Stimulated activated CD8-positive, alpha-beta memory T cell treated with anti-CD3 and anti-CD28 coated beads, Interleukin-7, amount 100 ng/mL, for 24 hours (primary cell): ENCODE data around the gene EYS.
"Not testable (repeated sequence)": the region's sequence is repeated elsewhere in the genome, so short reads cannot be mapped to it uniquely, and the experiment has no call there.

ENCODE experiments used
- DNase-seq: peaks from one replicate; pipeline ENCODE4 v3.0.0-alpha.2; 2020; ENCODE audit warnings: low read depth

The EYS gene

DNA sequence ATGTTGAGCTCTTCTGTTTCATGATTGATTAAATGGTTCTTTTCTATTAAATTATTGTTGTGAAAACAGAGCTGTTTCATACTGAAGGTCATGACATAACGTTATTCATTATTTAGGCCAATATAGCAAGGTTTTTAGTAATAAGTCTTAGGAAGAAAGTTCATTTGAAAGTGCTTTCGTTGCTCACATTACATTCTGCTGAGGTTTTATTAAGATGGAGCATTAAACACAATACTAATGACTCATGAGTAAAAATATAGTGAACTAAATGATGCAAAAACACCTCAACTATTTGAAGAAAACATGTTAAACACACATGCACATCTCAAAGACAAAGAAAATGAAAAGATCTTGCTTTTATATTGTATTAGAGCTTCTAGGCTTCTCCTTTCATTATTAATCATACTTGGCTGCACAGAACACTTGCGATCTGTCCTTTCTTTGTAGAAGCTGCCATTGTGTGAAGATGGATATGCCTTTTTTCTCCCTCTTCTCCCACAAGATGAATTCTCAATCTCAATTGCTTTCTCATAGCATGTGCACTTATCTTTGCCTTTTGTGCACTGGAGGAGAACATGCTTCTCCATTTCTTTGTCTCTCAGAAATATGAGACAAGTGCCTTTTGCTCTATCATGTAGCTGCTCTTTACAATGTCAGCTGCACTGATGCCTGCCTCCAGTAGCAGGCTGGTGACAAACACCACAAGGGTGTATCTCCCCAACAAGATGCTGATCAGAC, 1759.1 kb downstream of the EYS start:
- no peak for DNase-seq

DNA sequence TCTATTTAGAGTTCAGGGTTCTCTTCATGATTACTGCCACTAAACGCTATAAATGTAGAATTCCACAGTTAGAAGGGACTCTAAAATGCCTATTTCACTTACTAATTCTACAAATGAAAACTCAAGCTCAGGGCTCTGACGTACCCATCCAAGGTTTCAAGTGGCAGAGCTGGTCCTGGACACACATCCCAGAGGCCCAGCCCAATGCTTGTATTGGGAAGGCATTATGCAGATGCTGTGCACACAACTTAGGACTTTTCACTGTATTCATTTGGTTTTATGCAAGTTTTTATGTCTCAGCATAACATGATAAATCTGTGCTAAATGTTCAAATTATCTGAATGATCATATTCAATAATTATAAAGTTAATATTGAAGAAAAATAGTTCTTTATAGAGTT, 1761.0 kb downstream of the EYS start:
- DNase-seq, result no peak

DNA sequence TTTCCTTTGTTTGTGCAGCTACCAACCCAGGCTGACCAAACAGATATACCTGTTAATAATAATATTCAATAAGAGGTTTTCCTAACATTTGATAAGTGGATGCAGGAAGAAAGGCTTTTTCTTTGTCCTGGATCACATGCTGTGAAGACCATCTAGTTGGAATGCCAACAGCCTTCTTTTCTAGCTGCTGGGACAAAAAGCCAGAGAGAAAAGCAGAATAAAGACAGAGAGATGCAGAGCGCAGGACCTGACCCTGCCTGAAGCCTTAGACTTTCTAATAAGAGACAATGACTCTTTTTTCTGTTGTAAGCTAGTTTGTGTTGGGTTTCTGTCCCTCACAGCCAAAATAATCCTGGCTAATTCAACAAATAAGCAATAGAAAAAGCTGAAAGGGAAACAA, 1763.2 kb downstream of the EYS start:
- DNase-seq, result no peak

DNA sequence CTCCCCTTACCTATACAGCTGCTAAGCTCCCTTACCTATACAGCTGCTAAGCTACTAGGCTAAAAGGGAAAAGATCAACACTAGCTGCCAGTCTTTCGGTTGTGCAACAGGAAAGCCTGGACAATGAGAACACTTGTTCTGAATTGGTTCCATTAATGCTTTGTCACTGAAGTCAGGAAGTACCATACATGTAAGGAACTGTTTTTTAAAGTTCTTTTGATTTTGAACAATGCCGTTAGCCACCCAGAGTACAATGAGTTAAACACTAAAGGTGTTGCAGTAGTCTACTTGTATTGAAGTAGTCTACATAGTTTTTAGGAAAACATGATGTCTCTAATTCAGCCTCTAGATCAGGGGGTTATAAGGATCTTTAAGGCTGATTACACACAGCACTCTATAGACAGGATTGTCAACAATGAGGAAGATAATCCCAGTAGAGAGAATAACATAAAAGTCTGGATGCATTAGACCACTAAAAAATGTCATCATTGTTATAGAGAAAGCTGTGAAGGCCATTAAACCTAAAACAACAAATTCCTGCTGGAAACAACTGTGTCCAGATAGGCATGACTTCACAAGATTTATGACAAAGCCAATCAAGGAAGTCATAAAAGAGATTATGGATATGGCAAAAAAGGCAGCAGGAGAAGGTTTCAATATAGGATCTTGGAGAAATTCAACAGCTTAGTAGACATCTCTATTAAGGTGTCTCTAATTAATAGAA, 1765.1 kb downstream of the EYS start:
- no peak for DNase-seq

DNA sequence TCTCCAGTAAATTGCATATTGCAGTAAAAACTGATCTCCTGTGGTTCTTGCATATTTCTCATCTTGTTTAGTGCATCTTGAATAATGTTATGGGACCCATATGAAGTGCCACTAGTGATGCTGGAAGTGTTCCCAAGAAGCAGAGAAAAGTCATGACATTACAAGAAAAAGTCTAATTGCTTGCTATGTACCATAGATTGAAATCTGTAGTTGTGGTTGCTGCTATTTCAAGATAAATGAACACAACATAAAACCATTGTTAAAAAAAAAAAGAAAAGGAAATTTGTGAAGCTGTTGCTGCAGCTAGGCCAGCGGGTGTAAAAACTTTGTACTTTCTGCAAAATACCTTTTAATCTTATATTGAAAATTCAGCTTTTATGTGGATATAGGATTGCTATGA, 1767.0 kb downstream of the EYS start:
- DNase-seq, result no peak

DNA sequence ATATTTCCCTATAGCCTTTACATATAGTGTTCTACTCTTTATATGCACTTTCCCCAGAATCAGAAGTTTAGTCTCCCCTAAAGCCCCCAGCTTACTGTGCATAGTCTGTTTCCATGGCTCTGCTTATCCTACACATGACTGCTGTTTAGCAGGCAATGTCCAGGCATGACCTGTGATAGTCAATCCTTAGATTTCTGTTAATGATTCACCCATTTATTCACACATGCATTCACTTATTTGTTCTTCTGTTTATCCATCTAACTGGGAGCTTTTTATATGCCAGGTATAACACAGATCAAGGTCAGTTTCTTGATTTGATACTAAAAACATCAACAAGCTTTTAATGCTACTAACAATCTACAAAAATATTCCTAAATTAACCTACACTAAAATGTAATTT, 1770.6 kb downstream of the EYS start:
- no peak for DNase-seq

DNA sequence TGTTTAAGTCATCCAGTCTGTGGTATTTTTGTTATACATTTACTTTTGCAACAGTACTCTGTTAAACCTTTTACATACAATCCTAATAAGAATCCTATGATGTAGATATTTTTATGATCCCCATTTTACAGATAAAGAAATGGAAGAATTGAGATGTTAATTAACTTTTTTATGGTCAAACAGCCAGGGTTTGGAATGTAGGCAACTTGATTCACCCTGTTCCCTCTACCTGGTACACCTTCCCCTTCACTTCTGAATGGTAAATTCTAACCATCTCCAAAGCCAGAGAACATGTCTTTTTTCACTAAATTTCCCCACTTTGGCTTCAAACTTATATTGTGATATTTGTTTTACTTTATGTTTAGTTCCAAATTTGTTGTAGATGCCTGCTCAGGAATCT, 1771.3 kb downstream of the EYS start:
- no peak for DNase-seq

DNA sequence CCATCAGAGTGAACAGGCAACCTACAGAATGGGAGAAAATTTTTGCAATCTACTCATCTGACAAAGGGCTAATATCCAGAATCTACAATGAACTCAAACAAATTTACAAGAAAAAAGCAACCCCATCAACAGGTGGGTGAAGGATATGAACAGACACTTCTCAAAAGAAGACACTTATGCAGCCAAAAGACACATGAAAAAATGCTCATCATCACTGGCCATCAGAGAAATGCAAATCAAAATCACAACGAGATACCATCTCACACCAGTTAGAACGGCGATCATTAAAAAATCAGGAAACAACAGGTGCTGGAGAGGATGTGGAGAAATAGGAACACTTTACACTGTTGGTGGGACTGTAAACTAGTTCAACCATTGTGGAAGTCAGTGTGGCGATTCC, 1773.1 kb downstream of the EYS start:
- DNase-seq, result not testable (repeated sequence)

DNA sequence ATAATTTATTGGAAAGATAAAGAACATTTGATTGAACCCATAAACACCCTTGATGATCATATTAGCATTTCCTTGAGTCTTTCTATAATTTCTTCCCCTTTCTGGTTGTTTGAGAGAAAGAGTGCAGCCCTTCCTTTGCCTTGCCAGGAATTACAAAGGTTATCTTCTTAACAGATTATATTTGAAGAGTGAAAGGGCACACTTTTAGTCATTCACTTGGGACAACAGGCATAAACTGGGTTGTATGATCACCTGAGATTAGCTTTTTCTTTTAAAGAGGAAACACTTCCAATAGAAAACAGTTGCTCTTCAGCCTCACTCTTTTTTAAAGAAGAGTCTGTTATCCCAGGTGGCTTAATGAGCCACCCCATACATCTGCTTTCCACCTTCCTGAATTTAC, 1776.2 kb downstream of the EYS start:
- no peak for DNase-seq

DNA sequence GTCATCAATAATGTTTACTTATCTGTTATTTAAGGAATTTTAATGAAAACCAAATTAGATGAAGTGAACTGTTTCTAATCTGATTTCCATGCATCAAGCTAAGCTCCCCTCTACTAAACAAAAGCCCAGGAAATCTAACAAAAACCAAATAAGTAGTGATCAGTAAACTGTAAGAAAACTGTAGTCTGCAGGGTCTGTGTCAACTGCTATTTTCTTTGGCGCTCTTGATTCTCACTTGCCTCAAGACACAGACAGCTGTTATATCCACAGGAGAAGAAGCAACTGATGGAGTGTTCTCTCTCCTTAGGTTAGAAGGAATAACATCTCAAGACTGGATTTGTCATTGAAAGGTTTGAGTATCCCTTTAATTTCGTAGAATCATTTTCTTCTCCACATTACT, 1777.9 kb downstream of the EYS start:
- DNase-seq, result no peak

DNA sequence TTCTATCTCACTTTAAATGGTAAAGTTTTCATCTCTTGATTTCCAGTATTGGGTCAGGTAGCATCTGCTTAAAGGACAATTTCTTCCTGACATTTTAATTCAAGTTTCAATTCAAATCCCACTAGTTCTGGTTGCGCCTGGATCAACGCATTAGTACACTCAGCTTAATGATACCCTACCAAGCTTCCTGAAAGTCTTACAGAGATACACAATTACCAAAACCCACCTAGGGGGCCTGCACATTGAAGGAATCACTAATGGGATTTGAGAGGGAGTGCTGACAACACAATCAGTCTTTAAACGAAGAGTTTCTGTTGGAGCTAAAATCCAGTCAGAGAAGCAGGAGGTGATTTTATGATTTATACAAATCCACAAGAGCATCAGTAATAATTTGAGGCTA, 1778.4 kb downstream of the EYS start:
- no peak for DNase-seq

DNA sequence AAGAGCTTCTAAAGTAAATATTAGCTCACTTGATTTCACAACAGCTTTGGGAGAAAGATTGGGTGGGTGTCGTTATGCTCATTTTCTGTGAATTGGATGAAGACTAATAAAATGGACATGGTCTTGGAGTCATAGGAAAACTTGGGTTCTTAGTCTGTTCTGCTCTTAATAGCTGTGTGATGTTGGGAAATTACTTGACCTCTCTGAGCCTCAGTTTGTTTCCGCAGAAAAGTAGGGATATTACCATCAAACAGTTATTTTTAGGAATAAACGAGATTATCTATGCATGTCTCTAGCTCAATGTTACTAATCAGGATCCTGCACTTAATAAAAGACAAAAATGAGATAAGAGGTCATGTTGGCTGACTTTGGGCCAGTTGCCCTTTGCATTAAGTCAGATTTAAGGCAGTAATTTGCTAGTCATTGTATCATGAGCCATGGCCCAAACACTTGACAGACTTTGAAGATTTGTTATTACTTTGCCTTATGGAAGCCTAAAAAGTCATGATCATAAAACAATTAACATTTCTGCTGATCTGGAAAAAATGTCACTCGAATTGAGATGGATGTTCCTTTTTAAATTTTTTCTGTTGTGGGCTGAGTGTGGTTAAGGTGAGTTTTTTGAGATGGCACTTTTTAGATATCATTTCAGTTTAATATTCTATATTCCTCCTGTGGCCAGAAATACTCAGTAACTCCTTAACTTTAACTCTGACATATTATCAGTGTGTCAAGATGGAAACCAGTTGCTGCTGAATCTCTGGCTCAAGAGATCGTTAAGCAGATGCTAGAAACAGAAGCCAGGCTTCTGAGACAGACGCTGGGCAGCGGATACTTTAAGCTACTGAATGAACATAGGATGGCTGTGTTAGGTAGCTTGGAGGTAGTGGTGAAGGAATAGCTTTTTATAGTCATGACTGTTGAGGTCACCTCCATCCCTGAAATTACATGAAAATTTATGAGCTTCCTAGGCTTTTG, 1779.8 kb downstream of the EYS start:
- DNase-seq, result no peak

DNA sequence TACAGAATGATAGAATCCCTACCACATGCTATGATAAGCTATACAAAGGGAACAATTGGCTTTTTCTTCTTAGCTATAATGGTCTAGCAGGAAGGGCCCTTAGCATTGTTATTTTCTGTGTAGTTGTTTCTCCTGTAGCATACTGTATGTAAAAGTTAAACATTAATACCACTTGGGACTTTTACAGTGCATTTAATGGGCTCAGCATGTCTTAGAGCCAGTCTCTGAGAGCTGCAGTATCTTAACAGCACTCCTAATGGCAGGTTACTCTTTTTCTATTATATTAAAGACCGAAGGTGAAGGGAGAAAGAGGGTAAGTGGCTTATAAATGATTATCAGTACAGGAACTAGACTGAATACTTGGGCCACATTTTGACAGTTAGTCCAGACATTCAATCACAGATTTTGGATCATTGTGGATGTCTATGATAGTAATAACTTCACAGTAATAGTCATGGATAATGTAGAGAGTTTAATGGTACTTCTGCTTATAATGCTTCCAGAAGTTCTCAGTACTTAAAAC, 1780.7 kb downstream of the EYS start:
- no peak for DNase-seq

DNA sequence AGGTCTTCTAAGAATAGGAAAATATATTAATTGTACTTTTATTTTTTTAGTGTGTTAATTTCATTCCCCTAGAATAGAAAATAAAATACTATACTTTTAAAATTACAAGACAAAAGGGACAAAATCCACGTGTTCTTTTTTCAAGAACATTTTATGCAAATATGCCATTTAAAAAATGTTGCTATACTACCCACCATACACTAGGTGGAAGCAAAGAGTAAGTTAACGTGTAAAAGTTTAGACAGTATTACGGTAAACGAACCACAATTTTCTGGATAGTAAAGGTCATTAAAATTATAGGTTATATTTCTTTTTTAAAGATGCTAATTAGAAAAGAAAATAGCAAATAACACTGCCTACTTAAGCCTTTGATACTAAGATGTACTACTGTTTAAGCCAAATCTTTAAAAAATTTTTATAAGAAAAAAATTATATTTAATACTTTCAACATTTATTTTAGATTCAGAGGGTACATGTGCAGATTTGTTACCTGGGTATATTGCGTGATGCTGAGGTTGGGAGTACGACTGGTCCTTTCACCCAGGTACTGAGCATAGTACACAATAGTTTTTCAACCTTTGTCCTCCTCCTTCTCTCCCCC, 1783.8 kb downstream of the EYS start:
- DNase-seq, result no peak

DNA sequence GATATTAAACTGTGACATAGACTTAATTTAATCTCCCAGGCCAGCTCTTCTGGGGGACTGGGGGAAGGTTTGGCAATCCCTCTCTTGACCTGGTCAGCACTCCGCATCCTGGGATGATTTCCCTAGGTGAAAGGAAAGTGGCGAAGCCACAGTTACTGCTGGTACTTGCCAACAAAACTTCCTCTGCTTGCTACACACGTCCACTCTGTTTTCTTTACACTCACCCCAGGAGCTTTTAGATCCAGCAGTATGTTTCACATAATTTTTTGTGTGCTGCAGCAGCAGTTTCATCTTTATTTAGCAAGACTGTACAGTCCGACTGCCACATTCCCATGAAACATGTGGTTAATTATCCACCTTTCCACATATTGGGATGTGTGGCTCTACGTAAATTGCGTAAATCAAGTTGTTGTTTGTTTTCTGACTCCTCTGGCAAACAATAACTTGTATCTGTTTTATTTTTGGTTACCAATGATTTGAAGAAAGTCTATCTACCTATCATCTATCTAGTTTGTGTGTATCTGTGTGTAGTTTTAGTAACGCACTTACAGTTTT, 1787.4 kb downstream of the EYS start:
- DNase-seq, result no peak

DNA sequence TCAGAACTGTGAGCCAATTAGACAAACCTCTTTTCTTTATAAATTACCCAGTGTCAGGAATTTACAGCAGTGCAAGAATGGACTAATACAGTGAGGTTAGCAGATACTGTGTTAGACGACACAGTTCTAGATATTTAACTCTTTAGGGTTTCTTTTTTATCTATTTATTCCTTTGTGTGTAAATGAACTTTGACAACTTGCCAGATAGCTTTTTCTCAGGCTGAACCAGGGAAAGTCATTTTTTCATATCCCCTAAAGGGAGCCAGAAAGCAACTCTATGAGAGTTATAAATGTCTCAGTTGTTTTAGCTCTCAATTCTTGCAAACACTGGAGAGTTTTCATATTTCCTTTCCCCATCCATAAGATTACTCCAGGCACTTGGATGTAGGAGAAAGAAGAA, 1794.1 kb downstream of the EYS start:
- DNase-seq, result no peak

DNA sequence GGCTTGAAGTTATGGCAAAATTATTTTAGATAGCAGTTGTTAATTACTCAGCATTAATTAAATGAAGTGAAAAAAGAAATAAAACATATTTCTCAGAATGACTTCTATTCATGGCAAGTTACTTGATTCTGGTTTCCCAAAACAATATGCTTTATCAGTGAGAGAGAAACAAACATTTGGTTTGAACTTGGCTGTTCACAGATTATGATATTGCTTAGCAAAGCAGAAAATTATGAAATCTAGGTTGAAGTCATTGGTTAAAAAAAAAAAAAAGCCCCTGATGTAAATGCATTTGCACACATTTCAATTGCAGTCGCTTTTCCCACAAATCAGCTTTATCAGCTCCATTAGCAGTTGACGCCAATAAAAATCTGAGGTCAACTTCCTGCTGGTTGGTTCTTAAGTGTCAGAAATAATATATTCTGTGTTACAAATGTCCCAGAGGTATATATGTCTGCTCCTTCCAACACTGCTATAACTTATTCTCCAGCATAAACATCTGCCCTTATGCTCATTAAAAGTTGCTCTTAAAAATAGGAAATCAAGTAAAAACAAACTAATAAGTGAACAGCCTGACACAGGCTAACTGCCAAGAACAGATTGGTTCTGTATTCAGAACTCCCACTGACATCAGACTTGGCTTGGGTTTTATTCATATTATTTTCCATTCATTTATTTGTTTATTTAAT, 1796.0 kb downstream of the EYS start:
- no peak for DNase-seq

DNA sequence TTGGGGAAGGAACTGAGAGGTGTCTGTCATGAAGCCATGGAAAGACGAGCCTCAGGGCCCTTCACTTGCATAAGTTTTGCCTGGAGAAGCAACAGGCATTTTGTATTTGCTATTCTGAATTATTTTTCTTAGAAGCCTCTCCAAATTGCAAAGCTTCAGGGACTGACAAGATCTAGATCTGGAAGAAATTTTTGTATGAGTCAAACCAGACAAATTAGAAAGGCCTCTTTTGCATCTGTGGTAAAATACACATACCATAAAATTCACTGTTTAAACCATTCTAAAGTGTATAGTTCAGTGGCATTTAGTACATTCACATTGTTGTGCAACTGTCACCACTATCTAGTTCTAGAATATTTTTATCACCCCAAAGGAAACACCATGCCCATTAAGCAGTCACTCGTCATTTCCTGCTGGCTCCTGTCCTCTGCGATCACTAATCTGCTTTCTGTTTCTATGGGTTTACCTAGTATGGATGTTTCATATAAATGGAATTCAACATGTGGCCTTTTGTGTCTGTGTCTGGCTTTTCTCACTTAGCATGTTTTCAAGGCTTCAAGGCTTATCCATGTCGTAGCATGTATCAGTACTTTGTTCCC, 1802.3 kb downstream of the EYS start:
- no peak for DNase-seq

DNA sequence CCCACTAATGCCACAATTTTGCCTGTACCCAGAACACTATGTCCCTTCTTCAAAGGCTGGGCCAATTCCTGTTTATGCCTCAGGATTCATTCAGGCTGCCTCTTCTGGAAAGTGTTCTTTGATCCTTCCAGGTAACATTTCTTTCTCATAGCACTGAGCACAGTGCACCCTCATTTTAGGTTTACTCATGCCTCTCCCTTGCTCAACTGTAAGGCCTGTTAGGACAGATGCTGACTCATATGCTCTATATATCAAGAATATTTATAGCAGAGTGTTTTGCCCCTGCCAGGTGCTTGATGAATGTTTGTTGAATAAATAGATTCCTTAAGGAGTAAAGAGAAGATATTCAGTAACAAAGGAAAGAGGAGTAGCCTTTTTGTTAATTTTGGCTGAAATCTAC, 1807.5 kb downstream of the EYS start:
- no peak for DNase-seq

DNA sequence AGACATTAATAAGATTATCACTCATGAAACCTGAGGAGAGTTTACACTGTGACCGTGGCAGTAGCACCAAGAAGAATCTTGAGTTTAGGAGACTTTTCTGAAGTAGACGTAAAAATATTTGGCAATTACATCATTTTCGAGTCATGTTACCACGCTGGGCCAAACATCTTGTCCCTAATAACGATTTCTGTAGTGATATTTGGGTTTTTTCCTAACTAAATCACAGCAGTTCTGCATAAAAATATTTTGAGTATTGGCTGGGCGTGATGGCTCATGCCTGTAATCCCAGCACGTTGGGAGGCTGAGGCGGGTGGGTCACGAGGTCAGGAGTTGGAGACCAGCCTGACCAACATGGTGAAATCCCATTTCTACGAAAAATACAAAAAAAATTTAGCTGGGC, 1809.1 kb downstream of the EYS start:
- DNase-seq, result no peak

DNA sequence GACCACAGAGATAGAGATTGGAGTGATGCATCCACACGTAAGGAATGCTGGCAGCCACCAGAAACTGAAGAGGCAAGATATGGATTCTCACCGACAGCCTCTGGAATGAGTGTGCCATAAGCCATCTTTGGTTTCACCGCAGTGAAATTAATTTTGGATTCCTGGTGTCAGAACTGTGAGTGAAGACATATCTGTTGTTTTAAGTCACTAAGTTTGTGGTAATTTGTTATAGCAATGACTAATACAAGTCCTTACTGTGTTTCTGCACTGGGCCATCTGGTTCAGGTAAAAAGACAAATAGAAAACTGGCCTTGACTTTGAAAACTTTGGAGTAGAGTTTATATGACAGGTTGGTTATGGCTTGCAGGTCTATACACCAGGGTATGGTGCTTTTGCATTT, 1809.6 kb downstream of the EYS start:
- DNase-seq, result no peak
